GM12878 (cell line): Measurements from ENCODE around the gene PDZRN3. TPM values are rescaled to one million over a fixed set of nuclear protein-coding genes. Genes with fewer than 3 reads are reported as not detected.

Source experiments
- ATAC-seq: fragments of 200-7000 bp; cut with Tn5 transposase; 3 replicates; pipeline ENCODE4 v1.9.1; 2020; ENCODE audit warnings: mild to moderate bottlenecking, moderate library complexity
- BruUV-seq: library from RNA; stranded (reverse); fragments of 400-500 nt; replicated peaks from 2 replicates; lab custom pipeline; 2021; lab: Mats Ljungman, UMichigan
- CTCF ChIA-PET: fragments of 300-600 bp; sonication (Branson Sonifier 250); formaldehyde crosslinking; extraction: SDS; loops from one replicate; lab custom pipeline; 2021; ENCODE audit warnings: inconsistent platforms; lab: Yijun Ruan, JAX
- POLR2A ChIA-PET: fragments of 350-600 bp; formaldehyde crosslinking; extraction: SDS; loops from one replicate; lab custom pipeline; 2021; ENCODE audit warnings: inconsistent platforms; lab: Charles Lee
- RAD21 ChIA-PET: fragments of 300-600 bp; sonication (Branson Sonifier 250); formaldehyde crosslinking; loops from one replicate; lab custom pipeline; 2023; ENCODE audit warnings: antibody characterized with exemption; ENCODE audit not compliant: unreplicated experiment; lab: Charles Lee
- SMC1A ChIA-PET: fragments of 300-600 bp; sonication (Branson Sonifier 250); formaldehyde crosslinking; loops from one replicate; lab custom pipeline; 2023; ENCODE audit not compliant: unreplicated experiment, uncharacterized antibody; lab: Charles Lee
- DNase-seq: peaks from one replicate; pipeline ENCODE4 v3.0.0-alpha.2; 2011; ENCODE audit warnings: low read depth, low spot score
- FAIRE-seq: peaks from 3 replicates; lab custom pipeline; 2011; peaks lifted over from hg19 to GRCh38; lab: Jason Lieb, UNC
- H2AFZ ChIP-seq: 2 replicates; pipeline ENCODE4 v1.6.0; 2011; ENCODE audit warnings: low read depth, low read length, control low read depth; ENCODE audit not compliant: control insufficient read depth
- H3K27ac ChIP-seq: 2 replicates; pipeline ENCODE4 v1.5.1; 2011; ENCODE audit warnings: control low read depth; ENCODE audit not compliant: control insufficient read depth, insufficient read depth
- H3K27me3 ChIP-seq, 2 experiments: replicated peaks in 1 of 2; 2 replicates each; pipeline versions ENCODE4 v1.6.0 to v1.6.1; 2011; ENCODE audit warnings: low read length in 1 of 2; ENCODE audit not compliant: control insufficient read depth in 2 of 2, insufficient read depth in 2 of 2
- H3K36me3 ChIP-seq, 2 experiments: 2 replicates each; pipeline ENCODE4 v1.5.1; 2011; ENCODE audit warnings: low read length in 1 of 2; ENCODE audit not compliant: control insufficient read depth in 2 of 2, insufficient read depth in 2 of 2
- H3K4me1 ChIP-seq: 2 replicates; pipeline ENCODE4 v1.6.1; 2011; ENCODE audit warnings: mild to moderate bottlenecking, low read length, moderate library complexity, mixed read lengths; ENCODE audit not compliant: control insufficient read depth, insufficient read depth
- H3K4me2 ChIP-seq: 2 replicates; pipeline ENCODE4 v1.6.0; 2011; ENCODE audit warnings: control low read depth; ENCODE audit not compliant: control insufficient read depth, insufficient read depth
- H3K4me3 ChIP-seq: fragments of 200-600 bp; sonication (generic); 2 replicates; pipeline ENCODE4 v1.5.1; 2016
- H3K79me2 ChIP-seq: 2 replicates; pipeline ENCODE4 v1.6.0; 2011; ENCODE audit warnings: low read length; ENCODE audit not compliant: control insufficient read depth, insufficient read depth
- H3K9ac ChIP-seq: 2 replicates; pipeline ENCODE4 v1.8.0; 2011; ENCODE audit warnings: low read length, control low read depth, mixed read lengths; ENCODE audit not compliant: control insufficient read depth, insufficient read depth
- H3K9me3 ChIP-seq: replicated peaks from 3 replicates; pipeline ENCODE4 v1.5.1; 2011; ENCODE audit warnings: mild to moderate bottlenecking, low read length; ENCODE audit not compliant: control insufficient read depth, insufficient read depth
- H4K20me1 ChIP-seq: 2 replicates; pipeline ENCODE4 v1.6.0; 2011; ENCODE audit not compliant: control insufficient read depth, insufficient read depth
- MEF2A ChIP-seq: IDR thresholded peaks from 2 replicates; pipeline ENCODE4 v1.6.1; 2011; ENCODE audit warnings: low read depth, mild to moderate bottlenecking, low read length, moderate library complexity; ENCODE audit not compliant: insufficient read depth
- NFYB ChIP-seq: IDR thresholded peaks from 2 replicates; pipeline ENCODE4 v1.6.1; 2011; ENCODE audit warnings: low read depth, mild to moderate bottlenecking, low read length, improper control_type of control experiment, moderate library complexity; ENCODE audit not compliant: insufficient read depth
- SIX5 ChIP-seq: IDR thresholded peaks from 2 replicates; pipeline ENCODE4 v1.6.1; 2011; ENCODE audit warnings: mild to moderate bottlenecking, low read depth, low read length, moderate library complexity; ENCODE audit not compliant: severe bottlenecking
- SMAD5 ChIP-seq: IDR thresholded peaks from 2 replicates; pipeline ENCODE4 v1.6.1; 2016; ENCODE audit warnings: antibody characterized with exemption, low read depth
- SPI1 ChIP-seq: IDR thresholded peaks from 2 replicates; pipeline ENCODE4 v1.6.1; 2011; ENCODE audit warnings: low read depth, mild to moderate bottlenecking, low read length, moderate library complexity, borderline replicate concordance; ENCODE audit not compliant: insufficient read depth
- ZNF207 ChIP-seq: fragments of 450-650 bp; IDR thresholded peaks from 2 replicates; pipeline ENCODE4 v1.6.1; 2014; ENCODE audit warnings: antibody characterized with exemption, mild to moderate bottlenecking, borderline replicate concordance
- in situ Hi-C: fragments of 300-500 bp; cut with MboI; formaldehyde crosslinking; loops from 9 replicates; pipeline ENCODE4 v1.14.3; 2018; ENCODE audit warnings: mixed read lengths
- intact Hi-C: fragments of 100-400 bp; cut with micrococcal nuclease; formaldehyde crosslinking; loops from one replicate; pipeline ENCODE4 v1.14.2; 2022; ENCODE audit not compliant: unreplicated experiment
- polyA plus RNA-seq, 11 experiments: library from polyadenylated mRNA; depleted of rRNA in 4 of 11; unstranded in 6 of 11; stranded (reverse) in 5 of 11; fragments of >200 nt; fragmentation: Nextera tagmentation in 4 of 11; fragmentation: Illumina TruSeq in 1 of 11; extraction: Ambion mirVana in 4 of 11; extraction: Trizol in 1 of 11; gene quantifications; 1 replicate in 1 of 11; 2 replicates in 10 of 11; pipeline versions ENCODE4 v1.2.1 to v1.2.3, GENCODE V29; 2011 to 2016; ENCODE audit warnings: inconsistent platforms in 2 of 11, missing spikeins in 2 of 11, low read depth in 1 of 11
- total RNA-seq, 4 experiments: library from RNA; depleted of rRNA in 3 of 4; stranded (reverse); fragments of >200 nt in 3 of 4; fragmentation: Illumina TruSeq in 1 of 4; extraction: Trizol in 1 of 4; gene quantifications; 2 replicates each; pipeline versions ENCODE4 v1.2.1 to v1.2.3, GENCODE V29; 2013 to 2021
- TF ChIP-seq, protein P1 (sequence below): fragments of 450-650 bp; IDR thresholded peaks from 2 replicates; pipeline ENCODE4 v1.6.1; 2018; ENCODE audit warnings: mild to moderate bottlenecking, low read depth, moderate library complexity; ENCODE audit not compliant: partially characterized antibody

PDZRN3 gene
- total and polyA plus RNA-seq, 10 of the 15 experiments (the other 5 are each of a cell fraction or from before 2014, with no cell fraction given), result 0.07 to 0.37 (median 0.12) TPM; not detected in 6

GRCh38 chr3:73535931-73536330, 88.8 kb downstream of the PDZRN3 start:
- H3K36me3 ChIP-seq, result no peaks in the 10 kb centered on the region
- no peak for DNase-seq
- H2AFZ ChIP-seq, result no peak overlapping the region
- H4K20me1 ChIP-seq, result no peaks in the 10 kb centered on the region
- RAD21 ChIA-PET, result no interaction called here
- SMC1A ChIA-PET, result no interaction called here
- TF ChIP-seq SMAD5 (no peak), ZNF207 (no peak), NFYB (no peak), SIX5 (no peak), SPI1 (no peak), MEF2A (no peak)
- TF ChIP-seq, protein P1, sequence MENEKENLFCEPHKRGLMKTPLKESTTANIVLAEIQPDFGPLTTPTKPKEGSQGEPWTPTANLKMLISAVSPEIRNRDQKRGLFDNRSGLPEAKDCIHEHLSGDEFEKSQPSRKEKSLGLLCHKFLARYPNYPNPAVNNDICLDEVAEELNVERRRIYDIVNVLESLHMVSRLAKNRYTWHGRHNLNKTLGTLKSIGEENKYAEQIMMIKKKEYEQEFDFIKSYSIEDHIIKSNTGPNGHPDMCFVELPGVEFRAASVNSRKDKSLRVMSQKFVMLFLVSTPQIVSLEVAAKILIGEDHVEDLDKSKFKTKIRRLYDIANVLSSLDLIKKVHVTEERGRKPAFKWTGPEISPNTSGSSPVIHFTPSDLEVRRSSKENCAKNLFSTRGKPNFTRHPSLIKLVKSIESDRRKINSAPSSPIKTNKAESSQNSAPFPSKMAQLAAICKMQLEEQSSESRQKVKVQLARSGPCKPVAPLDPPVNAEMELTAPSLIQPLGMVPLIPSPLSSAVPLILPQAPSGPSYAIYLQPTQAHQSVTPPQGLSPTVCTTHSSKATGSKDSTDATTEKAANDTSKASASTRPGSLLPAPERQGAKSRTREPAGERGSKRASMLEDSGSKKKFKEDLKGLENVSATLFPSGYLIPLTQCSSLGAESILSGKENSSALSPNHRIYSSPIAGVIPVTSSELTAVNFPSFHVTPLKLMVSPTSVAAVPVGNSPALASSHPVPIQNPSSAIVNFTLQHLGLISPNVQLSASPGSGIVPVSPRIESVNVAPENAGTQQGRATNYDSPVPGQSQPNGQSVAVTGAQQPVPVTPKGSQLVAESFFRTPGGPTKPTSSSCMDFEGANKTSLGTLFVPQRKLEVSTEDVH, result no peak
- no peak for ATAC-seq
- in situ Hi-C loops (no loop called here), intact Hi-C loops (no loop called here)
- no peak overlapping the region for H3K27ac ChIP-seq
- no TSS peak for BruUV-seq
- no peak overlapping the region for H3K4me2 ChIP-seq
- H3K9ac ChIP-seq, result no peak overlapping the region
- no peaks in the 10 kb centered on the region for H3K4me1 ChIP-seq
- H3K27me3 ChIP-seq, result no peaks in the 10 kb centered on the region; a peak in 3 of 4 replicates
- no peaks in the 10 kb centered on the region for H3K79me2 ChIP-seq
- CTCF ChIA-PET, result no interaction called here
- no peak overlapping the region for H3K4me3 ChIP-seq
- FAIRE-seq, result no peak
- no peaks in the 10 kb centered on the region for H3K9me3 ChIP-seq
- POLR2A ChIA-PET, result no interaction called here
